GM23338 (cell line): ENCODE measurements around the gene ATP13A1.

Source experiments
- CREB1 ChIP-seq: fragments of 250-450 bp; sonication (Bioruptor Pico); IDR thresholded peaks from 2 replicates; pipeline ENCODE4 v1.5.0; 2020; ENCODE audit warnings: low read depth, mild to moderate bottlenecking, moderate library complexity
- EZH2 ChIP-seq: fragments of 200-600 bp; sonication (generic); IDR thresholded peaks from one replicate; pipeline ENCODE4 v1.8.0; 2017; ENCODE audit warnings: antibody characterized with exemption, mild to moderate bottlenecking, low read depth; ENCODE audit not compliant: unreplicated experiment
- EZH2phosphoT487 ChIP-seq: fragments of 200-600 bp; sonication (generic); IDR thresholded peaks from one replicate; pipeline ENCODE4 v1.8.1; 2018; ENCODE audit warnings: antibody characterized with exemption; ENCODE audit not compliant: unreplicated experiment
- JUNB ChIP-seq: IDR thresholded peaks from one replicate; pipeline ENCODE4 v1.6.1; 2016; ENCODE audit warnings: antibody characterized with exemption; ENCODE audit not compliant: unreplicated experiment
- NANOG ChIP-seq: IDR thresholded peaks from 2 replicates; pipeline ENCODE4 v1.6.1; 2016; ENCODE audit warnings: antibody characterized with exemption, borderline replicate concordance
- POLR2AphosphoS5 ChIP-seq: IDR thresholded peaks from 2 replicates; pipeline ENCODE4 v1.6.1; 2016; ENCODE audit warnings: antibody characterized with exemption, low read depth
- REST ChIP-seq: IDR thresholded peaks from one replicate; pipeline ENCODE4 v1.6.1; 2018; ENCODE audit warnings: antibody characterized with exemption; ENCODE audit not compliant: unreplicated experiment
- STAT1 ChIP-seq: IDR thresholded peaks from one replicate; pipeline ENCODE4 v1.6.1; 2016; ENCODE audit warnings: antibody characterized with exemption; ENCODE audit not compliant: unreplicated experiment
- ZNF114 ChIP-seq: fragments of 250-450 bp; sonication (Bioruptor Pico); IDR thresholded peaks from 2 replicates; pipeline ENCODE4 v1.5.0; 2020; ENCODE audit warnings: mild to moderate bottlenecking, moderate library complexity
- ZNF331 ChIP-seq: fragments of 250-450 bp; sonication (Bioruptor Pico); IDR thresholded peaks from 2 replicates; pipeline ENCODE4 v1.5.0; 2020; ENCODE audit warnings: low read depth, mild to moderate bottlenecking, moderate library complexity
- TF ChIP-seq, protein P1 (sequence below), 2 experiments: fragments of 200-600 bp in 1 of 2; sonication (generic) in 1 of 2; conservative IDR thresholded peaks; 2 replicates each; pipeline versions ENCODE4 v1.5.1 to v1.6.1; 2016 to 2017; ENCODE audit warnings: antibody characterized with exemption in 2 of 2, low read depth in 2 of 2, mild to moderate bottlenecking in 2 of 2, moderate library complexity in 1 of 2
- TF ChIP-seq, protein P2 (sequence below): IDR thresholded peaks from 2 replicates; pipeline ENCODE4 v1.6.1; 2016; ENCODE audit warnings: antibody characterized with exemption

DNA sequence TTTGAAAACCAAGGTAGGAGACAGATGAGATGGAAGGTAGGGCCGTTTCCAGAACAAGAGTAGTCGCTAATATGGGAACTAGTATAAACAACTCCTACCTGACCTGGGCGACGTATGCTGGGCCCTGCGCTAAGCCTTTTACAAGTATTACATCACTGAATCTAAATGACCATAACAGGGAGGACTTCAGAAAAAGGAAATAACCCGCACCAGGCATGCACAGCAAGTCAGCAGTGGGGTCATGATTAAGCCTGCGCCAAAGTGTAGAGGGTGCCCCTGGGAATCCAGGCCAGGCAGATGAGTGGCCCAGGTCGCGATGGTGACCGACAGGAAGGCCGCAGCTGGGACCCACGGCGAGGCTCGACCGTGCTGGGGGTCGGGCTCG is 613 bp downstream of the ATP13A1 start:
- TF ChIP-seq, protein P1, sequence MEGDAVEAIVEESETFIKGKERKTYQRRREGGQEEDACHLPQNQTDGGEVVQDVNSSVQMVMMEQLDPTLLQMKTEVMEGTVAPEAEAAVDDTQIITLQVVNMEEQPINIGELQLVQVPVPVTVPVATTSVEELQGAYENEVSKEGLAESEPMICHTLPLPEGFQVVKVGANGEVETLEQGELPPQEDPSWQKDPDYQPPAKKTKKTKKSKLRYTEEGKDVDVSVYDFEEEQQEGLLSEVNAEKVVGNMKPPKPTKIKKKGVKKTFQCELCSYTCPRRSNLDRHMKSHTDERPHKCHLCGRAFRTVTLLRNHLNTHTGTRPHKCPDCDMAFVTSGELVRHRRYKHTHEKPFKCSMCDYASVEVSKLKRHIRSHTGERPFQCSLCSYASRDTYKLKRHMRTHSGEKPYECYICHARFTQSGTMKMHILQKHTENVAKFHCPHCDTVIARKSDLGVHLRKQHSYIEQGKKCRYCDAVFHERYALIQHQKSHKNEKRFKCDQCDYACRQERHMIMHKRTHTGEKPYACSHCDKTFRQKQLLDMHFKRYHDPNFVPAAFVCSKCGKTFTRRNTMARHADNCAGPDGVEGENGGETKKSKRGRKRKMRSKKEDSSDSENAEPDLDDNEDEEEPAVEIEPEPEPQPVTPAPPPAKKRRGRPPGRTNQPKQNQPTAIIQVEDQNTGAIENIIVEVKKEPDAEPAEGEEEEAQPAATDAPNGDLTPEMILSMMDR (conservative IDR thresholded peaks at IDR 0.05; ENCODE audit: low read depth in 2 of 2) = no peak
- TF ChIP-seq EZH2 (no peak), CREB1 (CRISPR knock-in tag) (no peak), POLR2AphosphoS5 (no peak), NANOG (no peak), REST (no peak), ZNF114 (no peak), EZH2phosphoT487 (no peak), ZNF331 (CRISPR knock-in tag) (no peak), JUNB (no peak), STAT1 (no peak)
- TF ChIP-seq, protein P2, sequence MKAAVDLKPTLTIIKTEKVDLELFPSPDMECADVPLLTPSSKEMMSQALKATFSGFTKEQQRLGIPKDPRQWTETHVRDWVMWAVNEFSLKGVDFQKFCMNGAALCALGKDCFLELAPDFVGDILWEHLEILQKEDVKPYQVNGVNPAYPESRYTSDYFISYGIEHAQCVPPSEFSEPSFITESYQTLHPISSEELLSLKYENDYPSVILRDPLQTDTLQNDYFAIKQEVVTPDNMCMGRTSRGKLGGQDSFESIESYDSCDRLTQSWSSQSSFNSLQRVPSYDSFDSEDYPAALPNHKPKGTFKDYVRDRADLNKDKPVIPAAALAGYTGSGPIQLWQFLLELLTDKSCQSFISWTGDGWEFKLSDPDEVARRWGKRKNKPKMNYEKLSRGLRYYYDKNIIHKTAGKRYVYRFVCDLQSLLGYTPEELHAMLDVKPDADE = no peak
